Measurements from ENCODE around the gene FOXC1. TPM values are rescaled to one million over a fixed set of nuclear protein-coding genes. Genes with fewer than 3 reads are reported as not detected.

The FOXC1 gene
- 7.9 TPM for polyA plus RNA-seq (2013, experiment 1 of 2; ENCODE audit: insufficient read length)
- polyA plus RNA-seq (2013, experiment 2 of 2; ENCODE audit: insufficient read length): 13.1 TPM

- DNase-seq: peak; percentile 92
Measured at GRCh38 chr6:1609648-1610496, at the start of gene FOXC1. TSS of gene FOXC1 (plus strand) at chr6:1609915. CDS start at chr6:1610446, 531 bp downstream.

- DNase-seq: no peak
Measured at GRCh38 chr6:1560281-1561058, 49.2 kb upstream of the FOXC1 start.

DNA sequence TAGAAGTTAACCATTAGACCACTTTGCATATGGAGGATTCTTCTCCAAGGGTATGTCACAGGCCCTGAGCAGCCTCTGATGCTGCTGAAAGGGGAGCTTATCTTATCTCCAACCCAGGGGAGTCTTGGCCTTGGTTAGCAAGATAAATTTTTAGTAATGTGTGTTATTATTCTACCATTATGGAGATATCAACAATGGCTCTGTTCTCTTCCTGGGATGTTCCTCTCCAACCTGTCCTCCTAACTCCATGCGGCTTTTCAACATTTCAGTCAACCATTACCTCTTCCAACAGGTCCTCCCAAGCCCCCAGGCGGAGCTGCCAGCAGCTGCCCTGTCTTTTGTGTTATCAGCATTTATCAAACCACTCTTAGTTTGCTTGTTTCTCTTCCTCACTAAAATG, 48.4 kb upstream of the FOXC1 start:
- DNase-seq: no peak

DNA sequence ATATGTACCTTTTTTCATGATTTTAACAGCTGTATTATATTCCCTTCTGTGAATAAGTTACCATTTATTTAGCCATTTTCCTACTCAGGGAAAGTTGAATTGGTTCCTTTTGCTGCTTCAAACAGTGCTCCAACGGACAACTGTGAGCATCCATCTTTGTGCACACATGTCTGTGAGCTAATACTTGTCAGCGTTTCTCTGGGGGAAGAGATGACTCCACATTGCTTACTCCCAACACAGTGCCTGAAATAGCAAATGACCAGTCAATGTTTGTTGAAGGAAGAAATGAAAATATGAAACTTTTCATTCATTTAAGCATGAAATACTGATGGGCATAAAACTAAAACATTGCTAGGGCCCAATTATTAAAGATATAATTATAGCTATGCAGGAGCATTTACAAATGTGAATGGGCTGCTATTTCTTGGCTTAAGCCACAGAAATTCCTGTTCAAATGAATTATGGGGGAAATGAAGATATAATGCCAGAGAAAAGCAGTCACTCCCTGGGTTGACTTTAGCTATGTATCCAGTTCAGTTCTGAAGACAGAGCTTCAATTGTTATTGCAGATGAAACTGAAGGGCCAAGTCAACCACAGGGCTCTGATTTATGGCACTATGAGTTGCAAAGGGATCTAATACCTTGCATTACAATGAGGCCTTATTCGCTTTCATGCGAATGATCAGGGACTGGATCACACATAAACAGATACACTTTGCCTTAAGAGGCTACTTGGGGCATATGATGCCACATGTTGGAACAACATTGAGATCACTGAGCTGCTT, 47.4 kb upstream of the FOXC1 start:
- no peak for DNase-seq

DNA sequence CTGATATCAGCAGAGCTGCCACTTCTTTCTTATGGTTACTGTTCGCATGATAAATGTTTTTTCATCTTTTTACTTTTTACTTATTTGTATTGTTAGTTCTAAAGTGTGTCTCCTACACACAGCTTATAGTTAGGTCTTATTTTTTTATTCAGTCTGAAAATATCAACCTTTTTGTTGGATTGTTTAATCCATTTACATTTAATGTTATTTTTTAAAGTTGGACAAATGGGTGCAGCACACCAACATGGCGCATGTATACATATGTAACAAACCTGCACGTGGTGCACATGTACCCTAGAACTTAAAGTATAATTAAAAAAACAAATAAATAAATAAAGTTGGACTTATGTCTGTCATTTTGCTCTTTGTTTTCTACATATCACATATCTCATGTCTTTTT, 40.3 kb upstream of the FOXC1 start:
- no peak for DNase-seq

DNA sequence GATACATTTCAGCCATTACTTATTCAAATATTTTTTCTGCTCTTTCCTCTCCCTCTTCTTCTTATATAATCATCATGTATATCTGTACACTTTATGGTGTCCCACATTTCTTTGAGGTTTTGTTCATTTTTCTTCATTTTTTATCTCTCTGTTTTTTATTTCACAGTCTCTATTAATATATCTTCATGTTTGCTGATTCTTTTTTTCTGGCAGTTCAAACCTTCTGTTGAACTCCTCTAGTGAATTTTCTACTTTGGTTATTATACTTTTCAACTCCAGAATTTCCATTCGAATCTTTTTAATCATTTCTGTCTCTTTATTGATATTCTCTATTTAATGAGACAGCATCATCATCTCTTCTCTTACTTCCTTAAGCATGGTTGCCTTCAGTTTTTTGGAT, 38.9 kb upstream of the FOXC1 start:
- no peak for DNase-seq

DNA sequence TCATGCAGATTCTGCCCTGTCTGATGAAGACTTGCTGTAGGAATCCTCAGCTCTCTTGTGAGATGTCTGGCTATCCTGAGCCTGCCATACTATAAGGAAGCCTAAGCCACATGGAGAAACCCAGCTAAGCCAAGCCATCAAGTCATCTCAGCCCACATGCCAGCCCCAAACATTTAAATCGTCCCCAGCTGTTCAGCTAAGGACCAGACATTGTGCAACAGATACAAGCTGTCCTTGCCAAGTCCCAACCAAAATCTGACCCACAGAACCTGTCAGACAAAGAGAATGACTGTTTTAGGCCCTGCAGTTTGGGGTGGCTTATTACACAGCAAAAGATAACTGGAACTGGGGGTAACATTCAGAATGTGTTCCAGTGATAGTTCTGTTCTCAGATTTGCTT, 36.8 kb upstream of the FOXC1 start:
- no peak for DNase-seq

GRCh38 chr6:1574083-1574761, 35.5 kb upstream of the FOXC1 start:
- no peak for DNase-seq

GRCh38 chr6:1574890-1575209, 34.9 kb upstream of the FOXC1 start:
- no peak for DNase-seq

GRCh38 chr6:1575210-1576041, 34.3 kb upstream of the FOXC1 start:
- DNase-seq: peak; percentile 69

DNA sequence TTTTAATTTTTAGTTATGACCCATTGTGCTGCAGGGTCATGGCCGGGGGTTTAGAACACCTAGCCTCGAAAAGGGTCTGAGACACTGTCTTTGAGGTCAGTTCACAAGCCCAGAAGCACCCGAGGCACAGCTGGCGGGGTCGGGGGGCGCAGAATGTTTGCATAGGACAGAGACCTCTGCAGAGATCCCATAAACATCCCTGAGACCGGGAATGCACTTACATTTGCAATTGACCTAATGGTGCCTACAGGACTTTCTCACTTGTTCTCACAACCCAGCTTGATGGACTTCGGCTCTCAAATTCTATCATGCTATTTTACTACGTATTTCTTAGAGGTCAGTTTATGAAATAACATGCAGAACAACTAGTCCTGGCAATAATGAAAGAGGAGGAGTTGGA, 33.5 kb upstream of the FOXC1 start:
- no peak for DNase-seq

DNA sequence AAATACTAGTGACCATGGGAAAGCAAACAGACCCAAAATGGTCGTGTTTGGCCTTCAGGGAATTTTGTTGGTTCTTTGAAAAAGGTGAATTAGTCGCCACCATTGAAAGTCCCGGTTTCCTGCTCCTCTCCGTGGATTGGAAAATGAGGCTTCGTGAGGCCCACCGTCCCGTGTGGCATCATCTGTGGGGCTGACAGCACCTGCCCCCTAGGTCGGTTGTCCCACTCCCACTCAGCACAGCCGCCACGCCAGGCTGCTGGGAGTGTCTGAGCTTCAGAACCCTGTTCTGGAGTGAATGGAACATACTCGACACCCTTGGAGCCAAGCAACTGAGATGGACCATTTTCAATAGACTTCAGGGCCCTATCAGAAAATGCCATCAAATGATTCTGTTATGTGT, 33.0 kb upstream of the FOXC1 start:
- no peak for DNase-seq

DNA sequence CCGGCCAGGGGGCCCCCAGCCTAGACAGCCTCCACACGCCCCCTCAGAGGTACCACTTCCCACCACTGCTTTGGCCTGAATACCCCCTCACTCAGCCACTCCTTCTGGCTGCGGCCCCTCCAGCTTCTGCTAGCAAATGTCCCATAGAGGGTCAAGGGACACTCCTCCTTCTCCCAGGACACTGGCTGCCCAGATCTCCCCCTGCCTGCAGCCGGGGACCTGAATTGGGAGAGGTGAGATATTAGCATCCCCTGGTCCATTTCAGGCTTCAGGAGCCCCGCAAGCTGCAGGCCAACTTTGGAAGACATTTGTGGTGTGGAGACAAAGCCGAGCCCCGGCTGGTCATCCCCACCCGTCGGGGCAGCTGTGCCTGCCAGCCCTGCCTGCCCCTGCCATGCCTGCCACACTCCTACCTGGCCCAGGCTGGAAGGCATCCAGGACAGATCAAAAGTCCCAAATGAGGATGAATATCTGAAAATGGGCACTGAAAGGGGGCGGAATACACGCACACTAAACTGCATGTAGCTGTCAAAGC, 32.5 kb upstream of the FOXC1 start:
- no peak for DNase-seq

DNA sequence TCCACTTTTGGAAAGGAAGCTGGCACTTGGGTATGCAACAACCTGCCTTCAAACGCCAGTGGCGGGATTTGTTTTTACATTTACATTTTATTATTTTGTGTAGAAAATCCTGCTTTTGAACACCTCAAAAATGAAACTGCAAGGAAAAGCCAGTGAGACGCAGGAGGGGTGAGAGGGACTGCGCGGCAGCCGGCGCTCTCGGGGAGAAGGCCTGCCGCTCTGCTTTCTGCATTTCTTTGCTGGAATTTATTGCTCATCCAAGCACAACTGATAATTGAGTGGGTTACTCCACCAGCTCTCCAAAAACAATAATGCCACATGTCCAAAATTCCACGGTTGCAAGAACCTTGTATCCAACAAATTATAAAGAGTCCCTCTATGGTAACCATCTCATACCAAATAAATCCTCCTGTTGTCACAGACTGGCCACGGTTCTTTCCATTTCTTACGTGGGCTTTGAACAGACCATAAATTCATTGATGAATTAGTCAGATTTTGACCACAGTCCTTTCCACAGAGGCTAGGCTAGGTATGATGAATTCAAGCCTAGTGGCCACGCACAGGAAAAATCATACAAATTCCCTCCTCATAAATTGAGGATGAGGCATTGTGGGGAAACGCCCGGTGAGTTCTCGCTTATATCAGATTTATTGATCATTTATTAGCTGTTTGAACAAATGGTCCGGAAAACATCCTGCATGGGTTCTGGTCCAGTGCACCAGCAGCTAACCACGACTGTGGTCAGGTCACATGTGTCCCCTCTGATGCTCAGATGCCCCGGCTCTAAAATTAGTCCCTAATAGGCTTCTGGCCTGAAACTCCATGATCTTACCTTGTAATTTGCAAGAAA, 31.6 kb upstream of the FOXC1 start:
- no peak for DNase-seq

DNA sequence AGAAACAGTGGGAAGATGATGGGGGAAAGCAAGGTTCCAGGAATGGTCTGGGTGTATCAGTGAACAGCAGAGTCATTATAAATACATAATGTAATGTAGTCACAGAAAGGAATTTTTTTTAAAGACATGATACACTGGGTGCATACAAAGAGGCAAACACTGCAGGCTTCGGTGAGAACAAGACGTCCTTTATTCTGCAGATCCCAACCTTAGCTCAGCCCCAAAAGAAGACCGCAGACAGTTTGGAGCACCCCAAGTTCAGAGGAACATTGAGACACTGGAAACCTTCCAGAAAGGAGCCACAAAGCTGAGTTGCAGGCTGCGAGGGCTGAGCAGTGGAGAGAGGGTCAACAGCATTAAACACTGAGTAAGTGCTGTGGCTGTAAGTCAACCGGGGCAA, 30.6 kb upstream of the FOXC1 start:
- DNase-seq: no peak

DNA sequence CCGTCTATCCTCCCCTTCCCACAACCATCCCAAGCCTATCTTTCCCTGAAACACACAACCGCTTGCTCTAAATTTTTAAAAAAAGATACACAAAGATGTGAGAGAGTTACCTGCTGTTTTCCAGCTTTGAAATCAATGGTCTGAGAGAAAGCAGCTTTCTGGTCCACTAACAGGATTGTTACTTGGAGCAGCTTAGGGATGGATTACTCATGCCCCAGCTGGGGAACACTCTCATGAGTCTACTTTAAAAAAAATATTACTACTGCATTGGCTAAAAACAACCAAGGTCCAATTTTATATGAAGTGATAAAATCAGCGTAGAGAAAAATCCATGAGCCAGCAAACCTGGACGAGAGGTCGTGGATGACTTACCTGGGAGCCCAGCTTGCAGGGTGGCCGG, 29.6 kb upstream of the FOXC1 start:
- peak; percentile 13 for DNase-seq

DNA sequence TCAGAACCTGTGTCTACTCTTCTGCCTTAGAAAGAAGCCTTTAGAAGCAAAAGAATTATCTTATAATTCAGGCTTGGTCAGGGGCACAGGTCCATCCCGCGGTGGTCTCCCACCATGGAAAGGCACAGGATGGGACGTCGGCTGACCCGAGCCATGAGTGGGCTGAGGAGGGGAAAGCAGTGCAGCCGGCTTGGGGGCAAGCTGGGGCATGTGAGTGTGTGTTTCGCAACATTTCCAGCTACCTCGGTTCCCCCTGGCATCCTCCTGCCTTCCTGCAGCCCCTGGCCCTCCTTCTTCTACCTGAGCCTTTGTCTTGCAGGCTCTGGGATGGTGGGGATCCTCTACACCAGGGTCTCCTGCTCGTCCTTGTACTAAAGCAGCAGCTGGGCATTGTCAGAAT, 29.1 kb upstream of the FOXC1 start:
- no peak for DNase-seq

GRCh38 chr6:1581120-1581991, 28.4 kb upstream of the FOXC1 start:
- DNase-seq: no peak

DNA sequence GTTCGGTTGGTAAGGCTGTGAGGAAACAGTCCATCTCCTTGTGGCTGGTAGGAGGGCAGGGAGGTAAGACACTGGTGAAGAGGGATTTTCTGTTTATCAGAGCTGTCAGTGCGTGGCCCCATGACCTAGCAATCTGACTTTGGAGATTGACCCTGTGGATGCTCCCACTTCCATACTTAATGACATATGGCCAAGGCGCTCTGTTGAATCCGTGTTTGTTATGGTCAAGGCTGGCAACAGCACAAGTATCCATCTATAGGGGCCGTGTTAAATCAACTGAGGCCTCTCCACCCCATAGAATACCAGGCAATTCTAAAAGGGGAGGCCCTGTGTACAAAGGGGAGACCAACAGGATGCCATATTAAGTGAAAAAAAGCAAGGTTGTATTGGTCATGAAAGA, 25.6 kb upstream of the FOXC1 start:
- DNase-seq: no peak

Measured in fibroblast of skin of back (primary cell).